ENCODE measurements around the gene SLC49A4. TPM values are rescaled to one million over a fixed set of nuclear protein-coding genes. Genes with fewer than 3 reads are reported as not detected.

SLC49A4 gene
- total and polyA plus RNA-seq, 2 of the 8 experiments (the other 6 are each of a cell fraction or from before 2014, with no cell fraction given), result 9.5 to 10.2 TPM

GRCh38 chr3:122864498-122864897, 69.6 kb downstream of the SLC49A4 start:
- Histone ChIP-seq H3K56ac (replicated peaks; ENCODE audit: insufficient read length, low read depth, low read length) (no peak overlapping the region), H4K91ac (replicated peaks; ENCODE audit: insufficient read length, low read length) (no peak overlapping the region), H2BK5ac (ENCODE audit: low read depth, low read length) (no peak overlapping the region), H3K9ac (replicated peaks in 1 of 4; ENCODE audit: extremely low read depth in 1 of 4, low read depth in 3 of 4, low read length in 3 of 4) (no peak overlapping the region), H3K4ac (replicated peaks; ENCODE audit: insufficient read length, low read depth, low read length) (no peak overlapping the region), H3K79me1 (ENCODE audit: low read depth, low read length) (no peaks in the 10 kb centered on the region), H3K9me3 (ENCODE audit: insufficient read depth in 2 of 2, low read depth in 1 of 2, low read length in 1 of 2) (no peaks in the 10 kb centered on the region), H2BK120ac (replicated peaks; ENCODE audit: low read depth, low read length) (no peak overlapping the region), H3K27ac (ENCODE audit: low read depth, low read length) (no peak overlapping the region), H2BK12ac (ENCODE audit: low read depth, low read length) (no peak overlapping the region), H3K79me2 (ENCODE audit: control insufficient read depth in 1 of 2, insufficient read depth in 2 of 2, low read length in 2 of 2) (no peaks in the 10 kb centered on the region), H4K20me1 (replicated peaks in 1 of 2; ENCODE audit: control insufficient read depth in 1 of 2, insufficient read depth in 2 of 2, low read length in 2 of 2) (no peaks in the 10 kb centered on the region), H3K4me3 (ENCODE audit: extremely low read depth in 1 of 4, insufficient read depth in 2 of 4, low read depth in 3 of 4, low read length in 4 of 4) (no peak overlapping the region), H3K36me3 (ENCODE audit: control insufficient read depth in 2 of 4, insufficient read depth in 4 of 4, low read length in 3 of 4) (no peaks in the 10 kb centered on the region), H2AFZ (ENCODE audit: low read length) (no peak overlapping the region), H3K4me1 (replicated peaks in 1 of 4; ENCODE audit: control insufficient read depth in 3 of 4, insufficient read depth in 4 of 4, low read length in 3 of 4) (no peaks in the 10 kb centered on the region), H3K18ac (ENCODE audit: extremely low read depth, low read length) (no peak overlapping the region), H4K8ac (ENCODE audit: extremely low read depth, insufficient read depth, low read length) (no peak overlapping the region), H3K23me2 (ENCODE audit: low read depth, low read length) (no peaks in the 10 kb centered on the region), H2BK15ac (ENCODE audit: low read length) (no peak overlapping the region), H3K14ac (ENCODE audit: insufficient read length) (no peak overlapping the region), H2BK20ac (ENCODE audit: low read length) (no peak overlapping the region), H4K5ac (ENCODE audit: insufficient read length, low read depth, low read length) (no peak overlapping the region), H3K4me2 (ENCODE audit: insufficient read depth in 1 of 2, low read depth in 2 of 2, low read length in 2 of 2) (no peak overlapping the region), H3K27me3 (replicated peaks in 1 of 4; ENCODE audit: control insufficient read depth in 3 of 4, extremely low read depth in 1 of 4, insufficient read depth in 3 of 4, low read length in 3 of 4) (no peaks in the 10 kb centered on the region), H2AK5ac (ENCODE audit: low read depth, low read length) (no peak overlapping the region), H3K23ac (ENCODE audit: insufficient read length) (no peak overlapping the region)
- no peak for TF ChIP-seq CHD2 (IDR thresholded peaks at IDR 0.05; ENCODE audit: low read length)
- ChIA-PET CTCF (ENCODE audit: partially characterized antibody) (interaction anchor here (0.8 to 1.0 kb wide), 2 partner anchors 17 to 39 kb away, joined by 3 read pairs; no protein-coding TSS in a partner anchor), POLR2A (ENCODE audit: partially characterized antibody) (no interaction called here)
- FAIRE-seq (no peak), DNase-seq (ENCODE audit: low read depth in 1 of 2, low spot score in 2 of 2) (no peak)

Data from H1 (cell line).